GM21515 (cell line): Measurements from ENCODE around the gene SYT12.
"Not testable (repeated sequence)": the region's sequence is repeated elsewhere in the genome, so short reads cannot be mapped to it uniquely, and the experiment has no call there.

Experiments used
- ATAC-seq: cut with Tn5 transposase; IDR thresholded peaks from one replicate; pipeline ENCODE4 v1.9.1; 2021; ENCODE audit not compliant: unreplicated experiment

The SYT12 gene

DNA sequence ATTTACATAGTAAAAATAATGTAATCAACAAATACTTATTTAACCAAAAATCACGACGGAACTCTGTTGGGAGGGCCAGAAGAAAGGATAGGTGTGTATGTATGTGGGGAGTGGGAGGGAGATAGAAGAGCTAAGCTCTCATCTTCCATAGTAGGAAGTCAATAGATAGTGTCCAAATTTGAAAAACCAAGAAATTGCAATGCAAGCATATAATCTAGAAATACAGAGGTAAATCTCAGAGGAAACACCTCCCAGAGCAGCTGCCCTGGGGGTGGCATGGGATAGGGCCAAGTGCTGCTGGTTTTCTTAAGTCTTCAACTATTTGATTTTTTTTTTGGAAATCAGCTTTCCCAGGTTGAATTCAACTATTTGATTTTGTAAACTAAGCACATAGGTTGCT lies 30.9 kb upstream of the SYT12 start:
- ATAC-seq: no peak

DNA sequence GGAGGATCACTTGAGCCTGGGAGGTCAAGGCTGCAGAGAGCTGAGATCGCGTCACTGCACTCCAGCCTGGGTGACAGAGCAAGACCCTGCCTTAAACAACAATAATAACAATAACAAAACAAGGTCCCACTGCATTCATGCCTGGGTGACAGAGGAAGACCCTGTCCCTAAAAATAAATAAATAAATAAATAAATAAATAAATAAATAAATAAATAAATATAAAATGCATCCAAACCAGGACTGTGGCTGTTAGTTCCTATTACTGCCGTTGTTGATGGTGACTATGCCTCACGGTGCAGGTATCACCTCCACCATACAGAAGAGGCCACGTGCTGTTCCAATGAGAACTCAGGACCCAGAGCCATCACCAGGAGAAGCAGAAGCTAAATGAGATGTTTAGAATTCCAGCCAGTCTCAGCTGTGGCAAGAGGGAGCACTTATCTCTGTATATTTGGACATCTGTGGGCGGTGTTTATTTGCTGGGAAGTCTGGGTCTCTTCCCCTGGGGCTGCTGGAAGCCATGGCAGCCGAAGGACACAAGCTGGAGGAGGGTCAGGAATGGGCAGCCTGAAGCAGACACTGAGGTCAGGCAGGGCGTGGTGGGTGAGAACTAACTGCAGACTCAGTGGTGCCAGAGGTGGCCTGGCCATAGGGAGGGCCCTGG lies 26.2 kb upstream of the SYT12 start:
- no peak for ATAC-seq

- ATAC-seq: no peak
These were observed 23.4 kb upstream of the SYT12 start for GRCh38 chr11:66999555-66999954.

- ATAC-seq: no peak
These were observed 21.6 kb upstream of the SYT12 start for GRCh38 chr11:67001332-67001731.

DNA sequence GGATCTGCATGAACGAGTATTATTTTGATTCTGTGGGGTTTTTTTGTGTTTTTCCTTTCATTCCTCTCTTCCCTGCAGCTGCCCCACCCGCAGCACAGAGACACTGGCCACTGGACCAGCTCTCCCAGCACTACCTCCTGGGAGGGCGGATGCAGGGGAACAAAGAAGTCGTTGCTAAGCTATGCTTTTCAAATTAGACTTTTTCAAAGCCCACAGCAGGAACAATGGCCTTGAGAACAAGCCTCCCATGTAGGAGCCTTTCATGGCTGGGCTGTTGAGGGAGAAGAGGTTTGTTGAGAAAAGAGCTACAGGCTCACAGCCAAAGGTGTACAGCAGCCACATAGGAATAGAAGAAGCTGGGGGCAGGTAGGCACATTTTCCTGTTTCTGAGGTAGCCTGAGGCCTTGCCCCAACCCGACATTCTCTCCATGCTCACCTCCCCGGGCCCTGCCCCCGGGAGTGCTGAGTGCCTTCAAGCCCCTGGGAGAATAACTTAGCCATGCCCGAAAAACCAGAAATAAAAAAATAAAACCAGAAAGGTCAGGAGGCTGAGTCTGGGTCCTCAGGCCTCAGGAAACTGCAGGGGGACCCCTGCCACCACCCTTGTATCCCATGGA lies 20.5 kb upstream of the SYT12 start:
- no peak for ATAC-seq

DNA sequence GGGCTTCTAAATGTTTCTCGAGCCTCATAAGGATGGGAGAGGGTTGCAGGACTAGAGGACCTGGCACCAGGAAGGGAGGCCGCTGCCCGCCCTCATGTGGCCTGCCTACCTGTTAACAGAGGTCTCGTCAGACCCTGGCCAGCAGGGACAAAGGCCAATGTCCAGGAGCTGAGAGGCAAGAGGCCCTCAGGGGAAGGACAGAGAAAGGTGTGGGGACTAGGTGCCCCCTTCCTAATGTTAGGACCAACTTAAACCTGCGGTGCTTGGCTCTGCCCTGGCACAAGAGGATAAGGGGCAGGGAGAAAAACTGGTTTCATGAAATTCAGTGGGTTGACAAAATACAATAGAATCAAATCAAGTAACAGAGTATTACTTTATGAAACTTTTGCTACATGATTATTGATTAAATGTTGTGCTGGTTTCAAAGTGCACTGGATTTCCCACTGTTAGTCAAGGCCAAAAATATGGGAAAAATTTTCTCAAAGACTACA lies 20.0 kb upstream of the SYT12 start:
- ATAC-seq: no peak

- not testable (repeated sequence) for ATAC-seq
These were observed 17.7 kb upstream of the SYT12 start for GRCh38 chr11:67005200-67005599.

GRCh38 chr11:67006029-67006884 lies 16.7 kb upstream of the SYT12 start:
- no peak for ATAC-seq

- no peak for ATAC-seq
These were observed 15.8 kb upstream of the SYT12 start for GRCh38 chr11:67007126-67007525.

DNA sequence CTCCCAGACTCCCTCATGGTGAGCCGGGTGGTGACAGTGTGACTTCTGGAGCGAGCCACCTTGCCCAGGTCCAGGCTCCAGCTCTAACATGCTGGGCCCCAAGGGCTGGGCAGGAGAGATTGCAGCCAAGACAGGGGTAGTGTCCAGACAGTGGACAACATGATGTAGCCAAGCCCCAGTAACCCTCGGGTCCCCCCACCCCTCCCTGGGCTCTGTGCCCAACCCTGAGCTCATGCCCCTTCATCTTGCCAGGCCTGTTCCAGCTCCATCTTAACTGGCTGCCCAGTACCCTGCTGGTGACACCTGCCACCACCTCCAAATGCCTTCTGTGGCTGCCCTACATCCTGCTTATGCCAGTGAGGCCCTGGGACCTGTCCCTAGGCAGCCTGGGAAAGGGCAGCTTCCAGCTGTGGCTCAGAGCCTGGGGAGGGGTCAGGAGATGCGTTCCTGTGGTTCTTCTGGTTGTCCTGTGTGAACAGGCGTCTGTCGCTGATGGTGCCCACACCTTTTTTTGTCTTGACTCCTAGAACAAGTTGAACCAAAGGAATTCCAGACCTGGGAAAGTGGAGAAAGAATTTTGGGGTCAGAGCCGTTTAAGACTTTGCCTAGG lies 12.5 kb upstream of the SYT12 start:
- ATAC-seq: no peak

GRCh38 chr11:67013511-67014045 lies 9.4 kb upstream of the SYT12 start:
- ATAC-seq: no peak

DNA sequence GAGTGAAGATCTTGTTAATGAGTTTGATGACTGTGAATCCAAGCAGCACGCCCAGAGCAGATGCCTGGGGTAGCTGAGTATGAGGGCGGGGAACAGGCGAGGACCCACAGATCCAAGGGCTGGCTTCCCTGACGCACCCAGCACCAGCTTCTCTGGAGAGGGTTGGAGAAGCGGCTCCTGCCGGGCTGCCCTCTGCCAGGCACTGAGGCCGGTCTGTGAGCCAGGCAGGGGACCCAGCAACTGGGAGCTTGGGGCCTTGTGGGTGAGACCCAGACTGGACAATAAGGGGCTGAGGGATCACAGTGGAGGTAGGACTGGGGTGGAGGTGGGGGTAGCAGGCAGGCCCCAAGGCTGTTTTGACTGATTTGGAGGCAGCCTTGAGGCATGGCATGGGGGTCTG lies 8.6 kb upstream of the SYT12 start:
- ATAC-seq: no peak

- ATAC-seq: no peak
These were observed 7.9 kb upstream of the SYT12 start for GRCh38 chr11:67015048-67015447.

DNA sequence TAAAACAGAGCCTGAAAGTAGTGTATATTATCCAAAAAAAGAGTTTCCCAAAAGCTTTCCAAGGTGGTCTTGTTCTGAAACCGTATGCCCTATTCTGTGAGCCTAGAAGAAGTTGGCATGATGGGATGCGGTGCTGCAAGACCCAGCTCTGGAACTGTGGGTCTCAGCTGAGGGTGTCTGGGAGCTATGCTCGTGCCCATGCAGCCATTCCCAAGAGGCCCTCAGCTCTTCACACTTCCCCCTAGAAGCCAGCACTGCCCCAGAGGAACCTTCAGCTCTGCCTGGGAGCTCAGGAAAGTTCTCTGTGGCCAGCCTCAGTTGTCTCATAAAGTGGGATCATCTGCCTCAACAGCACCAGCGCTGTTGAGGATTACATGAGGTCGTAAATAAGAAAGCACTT lies 6.4 kb upstream of the SYT12 start:
- ATAC-seq: no peak

DNA sequence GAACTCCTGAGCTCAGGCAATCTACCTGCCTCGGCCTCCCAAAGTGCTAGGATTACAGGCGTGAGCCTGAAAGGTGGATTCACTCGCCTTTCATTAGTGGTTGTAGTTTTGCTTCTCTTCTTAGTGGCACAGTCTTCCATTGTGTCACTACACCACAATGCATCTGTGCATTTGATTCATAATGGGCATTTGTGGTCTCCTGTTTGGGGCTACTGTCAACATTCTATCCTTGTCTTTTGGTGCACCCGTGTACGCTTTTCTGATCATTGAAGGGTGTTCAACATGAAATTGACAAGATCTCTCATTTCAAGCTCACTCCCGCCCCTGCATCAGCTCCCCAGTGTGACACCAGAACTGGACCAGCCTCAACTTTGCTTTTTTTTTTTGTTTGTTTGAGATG lies 2.0 kb upstream of the SYT12 start:
- ATAC-seq: no peak

DNA sequence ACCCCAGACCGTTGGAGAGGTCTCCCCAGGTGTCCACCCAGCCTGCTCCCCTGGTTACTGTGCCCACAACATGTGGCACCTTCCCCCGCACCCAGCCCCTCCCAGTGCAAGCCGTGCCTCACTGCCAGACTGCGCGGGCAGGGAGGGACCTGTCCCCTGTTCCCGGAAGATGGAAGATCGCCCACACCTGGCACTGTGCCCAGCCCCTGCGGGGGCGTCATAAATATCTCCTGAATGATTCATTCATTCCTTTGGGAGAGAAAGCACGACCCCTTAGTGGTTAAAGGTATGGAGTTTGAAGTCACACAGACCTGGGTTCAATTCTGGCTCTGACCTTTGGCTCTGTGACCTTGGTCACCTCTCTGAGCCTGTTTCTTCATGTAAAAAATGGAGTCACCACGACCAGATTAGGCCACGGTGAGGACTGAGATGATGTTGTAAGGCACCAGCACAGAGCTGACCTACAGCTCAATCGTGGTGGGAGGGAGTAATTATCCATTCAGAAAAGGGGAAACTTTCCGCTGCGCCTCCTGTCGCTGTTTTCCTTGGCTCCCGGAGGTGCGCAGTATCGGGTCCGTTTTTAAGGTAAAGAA lies 497 bp upstream of the SYT12 start:
- no peak for ATAC-seq

DNA sequence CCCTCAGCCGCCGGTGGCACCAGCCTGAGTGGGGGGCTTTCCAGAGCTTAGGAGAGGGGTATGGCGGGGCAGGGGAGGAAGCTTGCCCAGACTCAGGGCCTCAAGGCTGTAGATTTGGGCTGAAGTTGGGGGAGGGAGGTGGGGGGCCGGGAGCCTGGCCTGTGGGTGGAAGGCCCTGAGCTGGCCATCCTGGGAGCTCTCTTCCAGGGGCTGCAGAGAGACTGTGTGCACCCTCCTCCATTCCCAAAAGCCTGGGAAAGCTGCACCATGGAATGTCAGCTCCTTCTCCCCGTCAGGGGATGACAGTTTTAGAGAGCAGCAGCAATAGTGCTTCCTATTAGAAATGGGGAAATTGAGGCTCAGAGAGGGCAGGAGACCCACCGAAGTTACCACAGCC lies 1.0 kb downstream of the SYT12 start:
- no peak for ATAC-seq

DNA sequence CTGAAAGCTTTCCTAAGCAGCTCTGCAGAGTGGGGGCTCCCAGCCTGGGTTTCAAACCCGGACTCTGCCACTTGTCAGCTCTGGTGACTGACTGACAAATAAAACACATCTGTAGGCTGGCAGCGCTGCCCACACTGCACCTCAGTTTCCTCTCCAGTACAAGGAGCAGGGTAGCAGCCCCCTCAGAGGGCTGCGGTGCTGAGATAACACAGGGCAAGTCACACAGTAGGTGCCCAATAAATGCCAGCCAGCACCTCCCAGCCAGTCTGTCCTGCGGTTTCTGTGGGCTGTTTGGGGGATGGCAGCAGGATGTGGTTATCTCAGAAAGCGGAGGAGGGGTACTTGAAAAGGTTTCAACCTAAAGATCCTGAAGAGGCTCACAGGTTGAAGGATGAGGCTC lies 1.5 kb downstream of the SYT12 start:
- no peak for ATAC-seq

- no peak for ATAC-seq
These were observed 2.0 kb downstream of the SYT12 start for GRCh38 chr11:67024966-67025365.

- ATAC-seq: no peak
These were observed 2.8 kb downstream of the SYT12 start for GRCh38 chr11:67025750-67026149.

GRCh38 chr11:67026941-67027340 lies 4.0 kb downstream of the SYT12 start:
- no peak for ATAC-seq
